ENCODE results near the gene ARHGAP28. TPM values are rescaled to one million over a fixed set of nuclear protein-coding genes. Genes with fewer than 3 reads are reported as not detected.

Gene ARHGAP28
- total and polyA plus RNA-seq, 2 of the 13 experiments (the other 11 are each of a cell fraction or from before 2014, with no cell fraction given) = not detected

DNA sequence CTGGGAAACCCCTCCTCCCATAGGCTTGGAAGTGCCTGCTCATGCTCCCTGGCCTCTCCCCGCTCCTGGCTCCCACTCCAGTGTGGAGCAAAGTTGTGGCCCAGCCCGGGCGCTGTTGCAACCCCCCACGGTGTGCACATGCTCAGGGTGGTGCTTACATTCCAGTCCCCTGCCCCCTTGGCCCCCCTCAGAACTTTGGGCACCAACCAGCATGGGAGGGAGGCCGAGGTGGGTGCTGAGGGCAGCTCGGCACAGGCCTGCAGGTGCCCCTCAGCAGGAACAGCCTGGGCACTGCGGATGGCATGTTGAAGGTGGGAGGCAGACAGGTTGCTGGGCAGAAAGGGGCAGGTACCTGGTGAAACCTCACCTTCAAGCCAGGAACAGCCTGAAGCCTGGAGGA, 125.3 kb downstream of the ARHGAP28 start (continued):
- TF ChIP-seq, protein P1, sequence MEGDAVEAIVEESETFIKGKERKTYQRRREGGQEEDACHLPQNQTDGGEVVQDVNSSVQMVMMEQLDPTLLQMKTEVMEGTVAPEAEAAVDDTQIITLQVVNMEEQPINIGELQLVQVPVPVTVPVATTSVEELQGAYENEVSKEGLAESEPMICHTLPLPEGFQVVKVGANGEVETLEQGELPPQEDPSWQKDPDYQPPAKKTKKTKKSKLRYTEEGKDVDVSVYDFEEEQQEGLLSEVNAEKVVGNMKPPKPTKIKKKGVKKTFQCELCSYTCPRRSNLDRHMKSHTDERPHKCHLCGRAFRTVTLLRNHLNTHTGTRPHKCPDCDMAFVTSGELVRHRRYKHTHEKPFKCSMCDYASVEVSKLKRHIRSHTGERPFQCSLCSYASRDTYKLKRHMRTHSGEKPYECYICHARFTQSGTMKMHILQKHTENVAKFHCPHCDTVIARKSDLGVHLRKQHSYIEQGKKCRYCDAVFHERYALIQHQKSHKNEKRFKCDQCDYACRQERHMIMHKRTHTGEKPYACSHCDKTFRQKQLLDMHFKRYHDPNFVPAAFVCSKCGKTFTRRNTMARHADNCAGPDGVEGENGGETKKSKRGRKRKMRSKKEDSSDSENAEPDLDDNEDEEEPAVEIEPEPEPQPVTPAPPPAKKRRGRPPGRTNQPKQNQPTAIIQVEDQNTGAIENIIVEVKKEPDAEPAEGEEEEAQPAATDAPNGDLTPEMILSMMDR (CRISPR knock-in tag; IDR thresholded peaks at IDR 0.05) = no peak
- TF ChIP-seq ARNTL (CRISPR knock-in tag; IDR thresholded peaks at IDR 0.05) (no peak), SETDB1 (CRISPR knock-in tag; IDR thresholded peaks at IDR 0.05; ENCODE audit: borderline replicate concordance) (no peak), PHF21A (CRISPR knock-in tag; IDR thresholded peaks at IDR 0.05) (no peak), ZNF446 (CRISPR knock-in tag; IDR thresholded peaks at IDR 0.05) (no peak)

DNA sequence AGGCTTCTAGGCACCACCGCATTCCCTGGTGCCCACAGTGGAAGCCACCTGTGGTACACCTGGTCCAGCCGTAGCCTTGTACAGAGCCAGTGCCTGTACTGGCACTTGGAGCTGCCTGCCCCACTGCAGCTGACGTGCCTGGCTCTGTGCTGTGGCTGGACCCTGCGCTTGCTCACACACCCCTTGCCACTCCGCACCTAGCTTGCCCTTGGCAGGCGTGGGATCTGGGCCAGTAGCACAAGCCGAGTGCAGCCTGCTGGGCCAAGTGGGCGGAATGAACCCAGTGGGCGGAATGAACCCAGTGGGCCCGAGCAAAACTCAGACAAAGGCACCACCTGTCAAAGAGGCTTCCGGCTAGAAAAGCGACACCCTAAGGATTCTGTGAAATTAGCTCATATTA, 126.3 kb downstream of the ARHGAP28 start:
- no TSS peak for BruUV-seq (replicated peaks)
- in situ Hi-C loops (cut with HindIII; ENCODE audit: extremely low pct_ligation_motif_present, low pct_unique_long_range_greater_than_20kb) (no loop called here), intact Hi-C loops (cut with micrococcal nuclease; ENCODE audit: unreplicated experiment) (no loop called here)
- no peak for TF ChIP-seq SMYD3 (CRISPR knock-in tag; IDR thresholded peaks at IDR 0.05)
- TF ChIP-seq ELF4 (CRISPR knock-in tag; IDR thresholded peaks at IDR 0.05; ENCODE audit: borderline replicate concordance) = no peak
- TF ChIP-seq ZNF678 (CRISPR knock-in tag; IDR thresholded peaks at IDR 0.05) = no peak
- TF ChIP-seq ZSCAN9 (CRISPR knock-in tag; IDR thresholded peaks at IDR 0.05; ENCODE audit: borderline replicate concordance) = no peak
- TF ChIP-seq, protein P2, sequence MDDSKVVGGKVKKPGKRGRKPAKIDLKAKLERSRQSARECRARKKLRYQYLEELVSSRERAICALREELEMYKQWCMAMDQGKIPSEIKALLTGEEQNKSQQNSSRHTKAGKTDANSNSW (CRISPR knock-in tag; IDR thresholded peaks at IDR 0.05; ENCODE audit: borderline replicate concordance) = no peak
- no peak for TF ChIP-seq ZFP90 (CRISPR knock-in tag; IDR thresholded peaks at IDR 0.05; ENCODE audit: borderline replicate concordance)
- TF ChIP-seq, protein P3, sequence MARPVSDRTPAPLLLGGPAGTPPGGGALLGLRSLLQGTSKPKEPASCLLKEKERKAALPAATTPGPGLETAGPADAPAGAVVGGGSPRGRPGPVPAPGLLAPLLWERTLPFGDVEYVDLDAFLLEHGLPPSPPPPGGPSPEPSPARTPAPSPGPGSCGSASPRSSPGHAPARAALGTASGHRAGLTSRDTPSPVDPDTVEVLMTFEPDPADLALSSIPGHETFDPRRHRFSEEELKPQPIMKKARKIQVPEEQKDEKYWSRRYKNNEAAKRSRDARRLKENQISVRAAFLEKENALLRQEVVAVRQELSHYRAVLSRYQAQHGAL (CRISPR knock-in tag; IDR thresholded peaks at IDR 0.05; ENCODE audit: not compliant biosample characterization) = no peak
- DNase-seq (ENCODE audit: low spot score) (no peak), ATAC-seq (no peak), FAIRE-seq (no peak)
- H3K4me3 ChIP-seq (replicated peaks in 1 of 3; ENCODE audit: insufficient read depth in 1 of 3, low read depth in 2 of 3, low read length in 3 of 3) = no peak overlapping the region
- no peaks in the 10 kb centered on the region for H3K4me1 ChIP-seq (ENCODE audit: insufficient read depth, low read length)
- H3K9ac ChIP-seq (ENCODE audit: insufficient read depth, low read depth, low read length) = no peak overlapping the region
- H3K27ac ChIP-seq (ENCODE audit: extremely low read length, insufficient read depth, low read length) = no peak overlapping the region
- no peak overlapping the region for H3K4me2 ChIP-seq (ENCODE audit: low read depth, low read length)
- ChIA-PET POLR2A (no interaction called here), CTCF (ENCODE audit: low intra/inter-chr PET ratio, low total read pairs) (no interaction called here)
- no peaks in the 10 kb centered on the region for H3K79me2 ChIP-seq (ENCODE audit: insufficient read depth, low read length)
- WGBS (ENCODE audit: low lambda C conversion rate) = 25% methylated on average over 3 of the region's 12 CpGs
- no peak overlapping the region for H2AFZ ChIP-seq (ENCODE audit: low read length)
- no peaks in the 10 kb centered on the region for H3K9me3 ChIP-seq (ENCODE audit: low read length)
- H3K27me3 ChIP-seq (ENCODE audit: control insufficient read depth in 1 of 2, insufficient read depth in 2 of 2, low read length in 2 of 2) = peaks cover 1 to 10% of the 10 kb centered on the region in 2 experiments; a peak in 2 of 5 replicates
- H3K36me3 ChIP-seq (replicated peaks in 1 of 2; ENCODE audit: control insufficient read depth in 1 of 2, insufficient read depth in 2 of 2, low read length in 2 of 2) = no peaks in the 10 kb centered on the region
- no peaks in the 10 kb centered on the region for H4K20me1 ChIP-seq (ENCODE audit: insufficient read depth, low read length)

All from HepG2 (cell line).